HG02840 (cell line): ENCODE data around the gene TUBB2A.
"Not testable (repeated sequence)": the region's sequence is repeated elsewhere in the genome, so short reads cannot be mapped to it uniquely, and the experiment has no call there.

Experiments used
- ATAC-seq: cut with Tn5 transposase; IDR thresholded peaks from one replicate; pipeline ENCODE4 v1.9.1; 2021; ENCODE audit warnings: mild to moderate bottlenecking, moderate library complexity, moderate number of reproducible peaks; ENCODE audit not compliant: unreplicated experiment, low FRiP score

The TUBB2A gene

DNA sequence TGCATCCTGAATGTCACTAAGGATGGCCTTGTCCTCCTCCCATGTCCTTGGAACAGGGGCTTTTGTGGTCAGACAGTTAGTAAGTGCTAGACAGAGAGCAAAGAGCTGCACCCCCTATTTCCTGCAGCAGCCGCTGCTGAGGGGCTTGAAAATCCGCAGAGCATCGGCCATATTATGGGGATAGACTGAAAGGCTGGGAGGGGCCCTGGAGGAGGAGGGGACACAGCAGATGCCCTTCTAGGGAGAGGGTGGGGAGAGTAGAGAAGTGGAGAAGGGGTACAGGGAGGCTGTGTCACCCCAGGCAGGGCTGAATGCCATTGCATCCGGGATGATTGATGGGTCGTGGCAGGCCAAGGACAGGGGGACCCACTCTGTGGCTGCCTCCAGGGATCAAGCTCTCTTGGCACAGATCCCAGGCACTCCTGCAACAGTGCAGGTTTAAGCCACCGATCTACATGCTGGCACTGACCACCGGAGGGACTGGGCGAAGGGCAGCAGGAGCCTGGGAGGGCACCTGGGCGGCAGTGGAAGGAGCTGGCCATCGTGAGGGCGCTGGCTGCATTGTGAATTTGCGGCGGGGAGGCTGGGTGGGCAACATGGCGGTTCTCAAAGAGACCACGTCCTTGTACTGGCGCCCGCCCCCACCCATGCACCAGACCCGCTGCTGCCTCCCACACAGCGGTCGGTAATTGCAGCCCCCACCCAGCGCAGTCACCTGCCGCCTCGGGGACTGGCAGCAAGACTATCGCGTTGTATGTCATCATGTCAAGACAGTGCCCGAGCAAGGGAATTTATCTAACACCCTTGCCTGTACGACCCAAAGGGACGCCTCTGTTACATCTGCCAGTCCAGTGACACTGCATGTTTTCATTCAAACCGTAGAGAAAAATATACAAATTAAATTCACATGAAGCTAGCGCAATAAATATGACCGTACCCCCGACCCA lies 887 bp downstream of the TUBB2A start:
- not testable (repeated sequence) for ATAC-seq

DNA sequence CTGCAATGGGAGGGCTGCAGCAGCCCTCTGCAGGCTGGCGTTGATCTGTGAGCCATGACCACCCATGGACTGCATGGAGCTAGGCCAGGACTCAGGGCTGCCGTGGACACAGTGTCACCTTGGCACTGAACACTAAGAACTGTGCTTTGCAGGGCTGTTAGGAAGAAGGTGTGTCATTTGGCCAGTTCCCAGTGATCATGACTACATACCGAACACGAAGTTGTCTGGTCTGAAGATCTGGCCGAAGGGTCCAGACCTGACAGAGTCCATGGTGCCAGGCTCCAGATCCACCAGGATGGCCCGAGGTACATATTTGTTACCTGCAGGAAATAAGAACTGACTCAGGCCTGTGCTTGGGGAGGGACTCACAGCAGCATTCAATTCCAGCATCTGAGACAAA lies 1.9 kb downstream of the TUBB2A start:
- not testable (repeated sequence) for ATAC-seq

DNA sequence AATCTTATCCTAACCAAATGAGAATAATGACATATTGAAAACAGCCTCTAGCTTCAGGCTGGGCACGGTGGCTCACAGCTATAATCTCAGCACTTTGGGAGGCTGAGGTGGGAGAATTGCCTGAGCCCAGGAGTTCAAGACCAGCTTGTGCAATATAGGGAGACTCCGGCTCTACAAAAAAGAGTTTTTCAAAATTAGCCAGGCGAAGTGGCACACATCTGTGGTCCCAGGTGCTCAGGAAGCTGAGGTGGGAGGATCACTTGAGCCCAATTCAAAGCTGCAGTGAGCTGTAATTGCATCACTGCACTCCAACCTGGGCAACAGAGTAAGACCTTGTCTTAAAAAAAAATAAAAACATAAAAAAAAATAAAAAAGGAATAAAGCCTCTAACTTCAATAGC lies 4.7 kb downstream of the TUBB2A start:
- ATAC-seq: no peak

DNA sequence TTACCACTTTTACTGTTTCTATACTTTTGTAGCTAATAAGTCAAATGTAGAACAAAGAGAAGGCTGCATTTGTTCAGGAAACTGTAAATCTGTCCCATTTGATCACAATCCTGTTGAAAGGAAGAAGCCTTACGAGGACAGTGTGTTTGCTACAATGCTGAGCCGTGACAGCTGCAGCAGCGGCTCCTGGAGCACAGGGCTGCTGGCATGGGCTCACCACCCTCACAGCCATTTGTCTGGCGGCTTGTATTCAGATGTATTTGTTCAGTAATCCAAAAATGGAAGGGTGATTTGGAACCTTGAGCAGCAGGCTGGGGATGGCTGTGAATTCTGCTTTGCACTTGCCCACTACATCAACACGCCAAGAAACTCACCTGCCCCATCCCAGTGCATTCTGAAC lies 5.7 kb downstream of the TUBB2A start:
- no peak for ATAC-seq

DNA sequence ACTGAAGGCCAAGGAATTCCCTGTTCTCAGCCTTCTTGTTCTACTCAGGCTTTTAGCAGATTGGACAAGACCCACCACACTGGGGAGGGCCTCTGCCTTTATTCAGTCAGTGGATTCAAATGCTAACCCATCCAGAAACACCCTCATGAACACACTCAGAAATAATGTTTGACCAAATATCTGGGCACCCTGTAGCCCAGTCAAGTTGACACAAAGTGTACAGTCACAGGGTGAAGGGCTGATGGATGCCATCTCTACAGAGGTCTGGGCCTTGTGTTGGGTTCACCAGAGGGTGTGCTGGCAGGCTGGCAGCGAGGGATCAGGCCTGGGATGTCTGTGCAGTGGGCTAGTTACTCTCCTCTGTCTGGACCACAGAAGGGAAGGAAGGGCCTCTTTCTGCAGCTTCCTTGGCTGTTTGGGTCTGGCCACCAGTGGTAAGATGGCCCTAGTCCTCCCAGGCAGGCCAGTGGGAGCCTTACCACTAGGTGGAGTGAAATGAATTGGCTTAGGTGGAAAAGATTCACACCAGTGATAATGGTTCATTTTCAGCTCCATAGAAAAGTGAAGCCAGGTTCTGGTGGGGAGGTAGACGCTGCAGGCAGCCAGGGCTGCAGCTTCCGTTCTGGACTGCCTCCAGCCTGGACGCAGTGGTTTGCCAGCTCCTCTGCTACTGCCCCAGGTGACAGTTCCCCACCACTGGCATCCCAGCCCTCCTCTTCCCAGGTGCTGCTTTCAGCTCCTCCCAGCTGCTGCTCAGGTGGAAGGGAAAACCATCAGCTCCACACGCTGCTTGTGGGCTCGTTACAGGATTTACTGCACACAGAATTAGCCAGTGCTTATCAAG lies 9.2 kb downstream of the TUBB2A start:
- no peak for ATAC-seq

DNA sequence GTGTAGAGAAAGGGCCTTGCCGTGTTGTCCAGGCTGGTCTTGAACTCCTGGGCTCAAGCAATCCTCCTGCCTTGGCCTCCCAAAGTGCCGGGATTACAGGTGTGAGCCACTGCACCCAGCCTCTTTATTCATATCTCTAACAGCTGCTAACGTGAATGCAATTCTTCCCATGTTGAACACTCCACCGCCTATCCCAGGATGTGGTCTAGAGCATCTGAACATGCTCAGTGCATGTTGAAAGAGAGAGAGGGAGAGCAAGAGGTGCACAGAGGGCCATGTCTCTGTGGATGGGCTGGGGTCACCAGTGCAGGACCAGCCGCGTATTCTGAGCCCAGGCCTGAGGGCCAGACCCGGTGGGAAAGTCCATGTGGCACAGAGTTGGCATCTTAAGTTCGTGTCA lies 12.8 kb downstream of the TUBB2A start:
- no peak for ATAC-seq

DNA sequence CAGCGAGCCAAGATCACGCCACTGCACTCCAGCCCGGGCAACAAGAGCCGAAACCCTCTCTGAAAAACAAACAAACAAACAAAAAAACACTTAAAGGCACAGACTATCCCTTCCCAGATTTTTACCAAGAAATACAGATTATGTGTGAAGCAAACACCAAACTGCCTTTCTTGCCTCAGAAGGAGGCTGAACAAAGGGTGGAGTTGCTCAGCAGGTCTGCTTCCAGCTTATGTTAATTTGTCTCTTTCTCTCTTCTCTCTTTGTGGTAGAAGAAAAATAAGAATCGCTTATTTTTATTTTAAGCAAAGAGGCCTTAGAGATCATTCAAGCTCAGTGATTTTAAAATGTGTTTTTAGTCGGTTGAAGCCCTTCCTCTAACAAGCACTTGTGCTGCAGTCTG lies 14.2 kb downstream of the TUBB2A start:
- no peak for ATAC-seq

DNA sequence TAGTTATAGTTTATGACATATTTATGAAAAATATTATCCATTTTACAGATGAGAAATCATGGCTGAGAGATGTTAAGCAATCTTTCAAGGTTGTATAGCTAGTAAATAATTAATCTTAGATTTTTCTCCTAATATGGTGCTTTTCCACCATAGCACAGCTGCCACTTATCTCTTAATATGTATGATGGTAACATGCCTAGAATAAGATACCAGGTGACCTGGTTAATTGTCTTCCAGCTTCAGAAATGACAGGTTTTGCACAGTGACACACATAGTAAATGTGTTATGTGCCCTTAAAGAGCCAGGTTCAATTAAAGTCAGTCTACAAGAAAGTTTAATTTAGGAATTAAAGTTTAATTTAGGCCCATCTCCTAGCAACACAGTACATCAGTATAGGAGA lies 14.8 kb downstream of the TUBB2A start:
- no peak for ATAC-seq

DNA sequence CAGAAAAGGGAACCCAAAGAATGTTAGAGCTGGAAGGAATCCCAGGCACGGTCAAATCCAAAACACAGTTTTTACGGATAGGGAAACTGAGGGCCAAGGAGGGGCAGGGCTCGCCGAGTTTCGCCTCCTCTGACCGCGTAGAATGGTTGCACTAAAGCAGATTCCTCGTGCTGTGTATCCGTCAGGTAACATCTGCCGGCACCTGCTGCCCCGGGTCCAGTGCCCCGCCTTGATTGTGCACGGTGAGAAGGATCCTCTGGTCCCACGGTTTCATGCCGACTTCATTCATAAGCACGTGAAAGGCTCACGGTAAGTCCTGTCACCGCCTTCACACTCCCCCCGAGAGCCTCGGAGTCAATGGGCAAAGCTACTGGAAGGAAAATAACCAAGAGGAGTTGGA lies 17.1 kb downstream of the TUBB2A start:
- no peak for ATAC-seq

DNA sequence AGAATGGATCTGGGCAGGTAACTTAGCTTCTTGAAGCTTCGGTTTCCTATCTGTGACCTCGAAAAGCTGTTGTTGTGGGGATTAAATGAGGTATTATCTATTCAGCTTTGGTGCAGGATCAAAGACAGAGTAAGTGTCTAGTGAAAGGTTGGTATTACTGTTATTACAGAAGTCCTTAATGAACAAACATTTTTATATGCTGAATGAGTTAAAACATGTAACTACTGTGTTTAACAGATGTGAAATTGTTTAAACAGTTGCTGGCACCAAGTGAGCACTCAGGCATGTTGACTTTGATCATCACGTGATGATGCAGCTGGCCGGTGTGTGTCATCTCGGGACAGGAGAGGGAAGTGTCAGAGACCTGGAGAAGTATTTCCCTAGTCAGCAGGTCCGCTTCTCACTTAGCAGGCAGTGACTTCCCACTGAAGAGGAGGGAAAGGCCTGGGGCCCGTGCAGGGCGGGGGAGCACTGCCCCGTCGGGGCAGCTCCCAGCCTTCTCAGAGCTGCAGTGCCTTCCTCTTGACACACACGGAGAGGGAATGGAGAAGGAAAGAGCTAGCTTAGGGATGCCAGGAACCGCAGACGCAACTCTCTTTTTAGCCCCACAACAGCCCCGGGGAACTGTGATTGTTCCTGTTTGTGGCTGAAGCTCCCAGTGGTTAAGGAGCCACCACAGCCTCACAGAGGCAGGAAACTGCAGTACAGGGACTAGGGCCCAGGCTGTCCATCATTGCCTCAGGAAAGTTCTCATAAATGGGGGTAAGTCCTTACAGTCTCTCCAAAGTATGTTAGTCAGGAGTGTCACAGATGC lies 18.0 kb downstream of the TUBB2A start:
- no peak for ATAC-seq

DNA sequence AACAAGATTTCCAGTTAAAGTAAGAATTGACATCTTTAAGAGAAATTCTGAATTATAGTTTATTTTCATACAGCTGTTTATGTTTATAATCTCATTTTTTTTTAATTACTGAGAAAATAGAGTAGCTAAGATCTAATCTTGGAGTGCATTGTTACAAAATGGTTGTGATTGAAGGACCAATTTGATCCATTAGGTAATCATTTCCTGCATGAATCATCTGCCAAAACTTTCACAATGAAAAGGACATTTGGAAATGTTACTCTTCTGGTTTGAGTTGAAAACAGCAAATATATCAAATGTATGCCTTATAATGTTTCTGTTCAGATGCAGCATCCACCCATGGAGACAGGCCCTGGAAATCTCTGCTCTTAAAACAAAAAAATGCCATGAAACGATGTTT lies 19.0 kb downstream of the TUBB2A start:
- no peak for ATAC-seq

DNA sequence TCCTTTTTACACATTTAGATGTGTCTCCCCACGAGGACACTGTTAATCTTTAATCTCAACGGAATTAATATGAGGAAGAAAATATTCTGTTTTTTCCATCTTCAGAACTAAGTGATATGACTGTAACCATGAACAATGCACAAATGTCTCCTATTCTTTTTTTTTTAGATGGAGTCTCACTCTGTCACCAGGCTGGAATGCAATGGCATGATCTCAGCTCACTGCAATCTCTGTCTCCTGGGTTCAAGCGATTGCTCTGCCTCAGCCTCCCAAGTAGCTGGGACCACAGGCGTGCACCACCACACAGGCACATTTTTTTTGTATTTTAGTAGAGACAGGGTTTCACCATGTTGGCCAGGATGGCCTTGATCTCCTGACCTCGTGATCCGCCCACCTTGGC lies 19.5 kb downstream of the TUBB2A start:
- not testable (repeated sequence) for ATAC-seq

DNA sequence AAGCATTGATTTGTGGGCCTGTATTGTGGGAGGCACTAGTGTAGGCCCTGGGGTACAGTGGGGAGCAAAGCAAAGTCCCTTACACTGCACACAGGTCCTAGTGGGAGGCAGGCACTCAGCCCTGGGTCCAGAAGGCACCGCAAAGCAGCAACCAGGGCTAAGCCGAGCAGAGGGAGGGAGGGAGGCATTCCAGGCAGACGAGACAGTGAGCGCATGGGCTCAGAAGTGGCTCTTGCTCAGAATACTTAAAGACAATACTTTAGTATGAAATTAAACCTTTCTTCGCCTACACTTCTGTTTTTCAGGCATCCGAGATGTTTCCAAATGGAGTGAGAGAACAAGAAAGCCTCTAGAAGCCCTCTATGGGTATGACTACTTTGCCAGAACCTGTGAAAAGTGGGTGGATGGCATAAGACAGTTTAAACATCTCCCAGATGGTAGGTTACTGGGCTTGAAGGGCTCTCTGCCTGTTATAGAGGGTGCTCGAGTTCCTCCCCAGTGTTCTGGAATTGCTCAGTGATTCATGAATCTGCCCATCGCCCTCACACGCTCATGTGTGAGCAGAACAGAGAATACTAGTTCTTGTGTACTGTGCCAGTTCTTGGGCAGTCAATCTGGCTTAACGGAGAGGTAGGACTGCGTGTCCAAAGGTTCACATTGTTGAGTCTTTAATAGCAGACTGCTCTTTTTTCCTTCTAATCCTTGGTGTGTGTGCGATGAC lies 20.1 kb downstream of the TUBB2A start:
- no peak for ATAC-seq

DNA sequence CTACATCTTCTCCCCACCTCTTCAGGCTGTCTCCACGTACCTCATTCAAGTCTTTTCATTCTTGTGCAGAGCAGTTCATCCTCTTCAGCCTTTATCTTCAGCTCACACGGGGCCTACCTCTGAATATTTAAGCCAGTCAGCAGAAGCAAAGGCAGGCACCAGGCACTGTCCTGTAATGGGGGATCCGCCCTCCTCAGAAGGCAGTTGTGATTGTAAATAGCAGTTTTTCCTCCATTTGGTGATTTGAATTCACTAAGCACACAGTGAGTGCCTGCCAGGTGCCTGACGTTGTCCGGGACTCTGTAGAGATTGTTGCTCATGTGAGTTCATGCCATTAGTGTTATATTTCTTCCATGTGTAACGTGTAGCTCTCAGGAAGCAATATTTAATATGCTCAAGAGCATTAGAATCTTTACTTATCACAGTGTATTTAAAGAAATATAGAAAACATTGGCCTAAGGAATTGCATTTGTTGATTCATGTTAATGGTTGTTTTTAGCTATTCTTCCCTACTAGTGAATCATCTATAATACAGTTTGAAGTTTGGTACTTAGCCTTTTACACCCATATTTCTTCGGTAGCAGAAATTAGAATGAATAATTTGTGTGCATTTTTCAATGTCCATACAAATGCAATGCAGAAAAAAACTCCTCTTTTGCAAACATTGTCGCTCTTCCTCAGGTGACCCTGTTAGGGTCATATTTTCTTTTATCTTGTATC lies 20.9 kb downstream of the TUBB2A start:
- ATAC-seq: no peak

DNA sequence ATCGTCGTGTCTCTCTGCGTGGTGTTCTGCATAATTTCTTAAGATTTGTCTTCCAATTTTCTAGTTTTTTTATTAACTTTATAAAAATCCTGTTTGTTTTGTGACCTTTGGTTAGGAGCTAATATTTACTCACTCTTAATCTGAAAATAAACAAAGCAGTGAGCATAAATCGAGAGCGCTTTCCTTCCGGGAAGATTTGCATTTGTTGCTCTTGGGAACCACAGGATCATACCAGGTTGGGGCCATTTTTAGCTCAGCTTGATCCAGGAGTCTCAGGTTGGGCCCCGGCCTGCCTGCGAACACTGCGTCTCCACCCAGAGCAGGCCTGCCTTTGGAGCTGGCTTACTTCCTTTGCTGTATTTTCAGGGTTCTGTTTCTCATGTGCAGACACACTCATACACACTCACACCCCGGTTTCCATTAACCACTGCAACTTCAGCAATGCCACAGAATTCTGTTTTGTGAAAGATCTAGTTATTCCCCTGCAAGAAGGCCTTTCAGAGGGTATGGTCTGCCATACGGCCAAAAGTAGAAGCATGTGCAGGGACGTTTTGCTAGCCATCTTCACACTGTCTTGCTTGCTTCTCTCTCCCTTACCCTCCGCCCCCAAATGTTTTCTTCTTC lies 21.6 kb downstream of the TUBB2A start:
- ATAC-seq: no peak

DNA sequence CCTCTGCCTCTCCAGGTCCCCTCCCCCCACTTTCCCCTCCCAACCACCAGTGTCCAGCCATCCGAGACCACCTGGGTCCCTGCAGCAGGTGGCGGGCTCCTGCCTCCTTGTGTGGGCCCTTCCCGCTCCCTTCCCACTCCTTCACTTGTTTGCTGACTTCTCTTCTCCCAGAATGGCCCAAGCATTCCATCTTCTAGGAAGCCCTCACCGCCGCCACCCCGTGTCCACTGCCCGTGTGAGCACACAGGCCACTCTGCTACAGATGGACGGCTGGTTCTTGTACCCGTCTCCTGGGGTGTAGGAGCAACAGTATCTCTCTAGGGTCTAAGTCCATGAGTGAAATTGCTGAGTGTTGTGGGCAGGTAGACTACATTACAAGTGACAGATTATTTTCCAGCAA lies 23.8 kb downstream of the TUBB2A start:
- ATAC-seq: no peak

DNA sequence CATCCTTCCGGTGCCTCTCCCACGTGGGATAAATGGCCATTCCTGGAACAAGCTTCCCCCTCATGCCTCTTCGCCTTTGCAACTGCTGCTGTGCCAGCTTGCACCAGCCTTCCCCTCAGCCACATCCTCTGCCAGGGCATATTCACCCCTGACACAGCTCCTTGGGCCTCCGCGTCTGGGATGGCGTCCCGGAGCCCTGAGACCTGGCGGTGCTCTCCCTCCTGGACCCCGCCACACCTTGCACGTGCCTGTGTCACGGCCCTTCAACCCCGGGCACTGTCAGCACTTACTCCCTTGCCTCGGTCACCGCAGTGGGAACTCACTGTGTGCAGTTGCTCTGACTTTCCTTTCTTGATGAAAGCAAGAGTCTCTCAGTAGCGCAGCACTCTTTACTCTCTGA lies 25.6 kb downstream of the TUBB2A start:
- no peak for ATAC-seq

DNA sequence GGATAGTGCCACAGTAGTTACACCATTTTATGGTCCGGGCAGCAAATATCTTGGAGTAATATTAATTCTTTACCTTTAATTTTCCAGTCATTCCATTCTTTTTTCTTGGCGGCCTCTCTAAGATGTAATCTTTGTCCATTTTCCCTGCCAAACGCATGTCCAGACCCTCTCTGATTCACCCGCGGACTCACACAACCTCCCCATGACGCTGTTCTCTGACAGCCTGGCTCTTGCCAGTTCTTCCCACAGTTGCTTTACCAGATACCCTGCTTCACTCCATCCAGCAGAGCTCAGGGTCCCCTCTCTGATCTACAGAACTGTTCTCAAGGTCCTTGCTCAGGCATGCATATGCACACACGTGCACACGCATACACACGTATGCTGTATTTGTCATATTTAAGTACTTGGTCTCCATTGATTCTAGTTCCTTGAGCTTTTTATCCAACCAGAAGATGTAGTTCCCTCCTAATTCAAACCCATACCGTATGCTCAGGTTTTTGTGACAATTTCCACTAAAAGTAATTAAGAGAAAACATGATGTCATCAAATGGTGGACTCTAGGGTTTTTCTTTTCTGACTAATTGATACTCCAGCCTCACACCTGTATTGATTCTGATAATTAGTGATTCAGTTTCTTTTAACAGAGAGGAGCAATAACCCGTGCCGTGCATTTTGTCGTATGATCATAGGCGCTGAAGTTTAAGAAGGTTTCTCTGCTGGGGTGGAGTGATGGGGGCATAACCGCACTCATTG lies 28.8 kb downstream of the TUBB2A start:
- ATAC-seq: no peak
